HEK293T (cell line): ENCODE data around the gene SINHCAF.

Experiments used
- ARNT ChIP-seq: fragments of 450-650 bp; IDR thresholded peaks from 2 replicates; pipeline ENCODE4 v1.6.1; 2017; ENCODE audit warnings: mild to moderate bottlenecking
- BHLHE40 ChIP-seq: fragments of 450-650 bp; IDR thresholded peaks from 2 replicates; pipeline ENCODE4 v1.6.1; 2016; ENCODE audit warnings: mild to moderate bottlenecking, moderate library complexity, borderline replicate concordance
- ELF4 ChIP-seq: fragments of 450-650 bp; IDR thresholded peaks from 2 replicates; pipeline ENCODE4 v1.6.1; 2017; ENCODE audit warnings: antibody characterized with exemption
- FOXM1 ChIP-seq: fragments of 450-650 bp; IDR thresholded peaks from 2 replicates; pipeline ENCODE4 v1.6.1; 2017; ENCODE audit warnings: mild to moderate bottlenecking, borderline replicate concordance
- PKNOX1 ChIP-seq: fragments of 450-650 bp; IDR thresholded peaks from 2 replicates; pipeline ENCODE4 v1.6.1; 2016
- SP1 ChIP-seq: fragments of 450-650 bp; IDR thresholded peaks from 2 replicates; pipeline ENCODE4 v1.6.1; 2017
- SUZ12 ChIP-seq: fragments of 450-650 bp; IDR thresholded peaks from 2 replicates; pipeline ENCODE4 v1.6.1; 2016; ENCODE audit warnings: mild to moderate bottlenecking
- TARDBP ChIP-seq: fragments of 450-650 bp; IDR thresholded peaks from 2 replicates; pipeline ENCODE4 v1.6.1; 2016

GRCh38 chr12:31370531-31371255 is 44.7 kb upstream of the SINHCAF start:
- no peak for TF ChIP-seq ARNT
- no peak for TF ChIP-seq SUZ12
- TF ChIP-seq FOXM1, result no peak
- no peak for TF ChIP-seq ELF4
- TF ChIP-seq SP1, result no peak
- TF ChIP-seq TARDBP, result no peak
- no peak for TF ChIP-seq BHLHE40
- TF ChIP-seq PKNOX1, result no peak
